GM18520 (cell line): Measurements from ENCODE around the gene ANO3.

Experiments used
- ATAC-seq: cut with Tn5 transposase; IDR thresholded peaks from one replicate; pipeline ENCODE4 v1.9.1; 2021; ENCODE audit not compliant: unreplicated experiment

Gene ANO3

DNA sequence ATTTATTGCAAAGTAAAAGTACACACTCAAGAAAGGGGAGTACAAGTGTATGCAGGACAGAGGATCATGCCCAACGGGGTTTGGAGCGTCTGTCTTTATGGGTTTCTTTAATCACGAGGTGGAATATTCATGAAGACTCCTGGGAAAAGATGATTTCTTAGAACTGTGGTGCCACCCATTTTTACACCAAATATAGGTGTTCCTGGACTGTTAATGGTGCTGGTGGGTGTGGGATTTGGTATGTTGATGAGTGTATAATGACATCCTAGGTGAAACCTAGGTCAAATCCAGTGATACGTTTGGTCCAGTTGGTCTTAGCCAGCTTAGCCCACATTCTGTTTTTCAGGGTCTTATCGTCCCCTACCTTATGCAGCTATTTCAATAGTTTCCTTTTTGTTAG is 21.1 kb downstream of the ANO3 start:
- no peak for ATAC-seq

DNA sequence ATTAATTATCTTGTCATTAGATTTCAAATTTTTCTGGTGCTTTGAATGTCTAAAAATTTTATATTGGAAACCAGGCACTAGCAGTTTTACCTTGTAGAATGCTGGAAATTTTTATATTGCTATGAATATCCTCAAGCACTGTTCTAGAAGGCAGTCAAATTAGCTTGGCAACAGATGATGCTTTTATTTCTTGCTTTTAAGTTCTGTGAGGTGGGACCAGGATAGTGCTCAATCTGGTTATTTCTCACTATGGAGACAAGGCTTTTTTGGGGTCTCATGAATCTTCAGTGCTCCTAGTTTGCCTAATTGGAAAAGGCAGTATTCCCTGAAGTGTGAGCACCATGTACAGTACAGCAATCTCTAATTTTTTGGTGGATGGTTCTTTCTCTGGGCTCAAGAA is 27.1 kb downstream of the ANO3 start:
- ATAC-seq = no peak

DNA sequence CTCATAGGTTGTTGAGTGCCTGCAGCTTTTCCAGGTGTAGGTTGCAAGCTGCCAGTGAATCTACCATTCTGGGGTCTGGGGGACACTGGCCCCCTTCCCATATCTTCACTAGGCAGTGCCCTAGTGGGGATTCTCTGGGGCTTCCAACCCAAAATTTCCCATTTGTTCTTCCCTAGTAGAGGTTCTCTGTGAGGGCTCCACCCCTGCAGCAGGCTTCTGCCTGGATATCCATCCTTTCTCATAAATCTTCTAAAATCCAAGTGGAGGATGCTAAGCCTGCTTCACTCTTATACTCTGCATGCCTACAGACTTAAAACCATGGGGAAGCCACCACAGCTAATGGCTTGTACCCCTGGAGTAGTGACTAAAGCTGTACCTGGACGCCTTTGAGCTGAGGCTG is 33.4 kb downstream of the ANO3 start:
- no peak for ATAC-seq

DNA sequence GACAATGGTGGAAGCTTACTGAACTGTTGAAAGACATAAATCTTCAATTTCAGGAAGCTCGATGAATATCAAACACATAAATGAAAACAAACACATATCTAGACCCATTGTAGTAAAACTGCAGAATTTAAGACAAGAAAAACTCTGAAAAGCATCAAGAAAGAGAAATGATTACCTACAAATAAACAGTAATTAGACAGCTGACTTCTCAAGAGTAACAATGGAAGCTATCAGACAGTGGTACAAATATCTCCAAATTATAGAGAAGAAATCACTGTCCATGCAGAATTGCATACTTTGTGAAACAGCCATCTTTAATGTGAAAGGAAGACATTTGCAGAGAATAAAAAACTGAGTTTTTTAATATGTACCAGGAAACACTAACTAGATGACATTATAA is 45.7 kb downstream of the ANO3 start:
- ATAC-seq = no peak

DNA sequence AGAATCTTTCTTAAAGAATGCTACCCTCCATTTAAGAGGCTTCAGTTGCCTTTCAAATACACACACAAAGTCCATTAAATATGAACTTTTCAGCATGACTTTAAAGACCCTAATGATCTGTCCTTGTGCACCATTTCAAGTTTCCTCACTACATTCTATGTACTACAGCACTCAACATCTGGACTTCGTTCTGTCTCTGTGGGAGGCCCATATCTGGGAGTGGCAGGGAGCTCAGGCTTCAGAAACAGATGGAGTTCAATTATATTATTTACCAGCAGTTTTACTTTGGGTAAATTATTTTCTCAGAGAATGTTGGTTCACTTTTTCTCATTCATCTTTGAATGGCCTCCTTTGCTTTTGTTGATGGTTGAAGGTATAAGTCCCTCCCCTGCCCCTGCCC is 67.4 kb downstream of the ANO3 start:
- ATAC-seq = no peak

DNA sequence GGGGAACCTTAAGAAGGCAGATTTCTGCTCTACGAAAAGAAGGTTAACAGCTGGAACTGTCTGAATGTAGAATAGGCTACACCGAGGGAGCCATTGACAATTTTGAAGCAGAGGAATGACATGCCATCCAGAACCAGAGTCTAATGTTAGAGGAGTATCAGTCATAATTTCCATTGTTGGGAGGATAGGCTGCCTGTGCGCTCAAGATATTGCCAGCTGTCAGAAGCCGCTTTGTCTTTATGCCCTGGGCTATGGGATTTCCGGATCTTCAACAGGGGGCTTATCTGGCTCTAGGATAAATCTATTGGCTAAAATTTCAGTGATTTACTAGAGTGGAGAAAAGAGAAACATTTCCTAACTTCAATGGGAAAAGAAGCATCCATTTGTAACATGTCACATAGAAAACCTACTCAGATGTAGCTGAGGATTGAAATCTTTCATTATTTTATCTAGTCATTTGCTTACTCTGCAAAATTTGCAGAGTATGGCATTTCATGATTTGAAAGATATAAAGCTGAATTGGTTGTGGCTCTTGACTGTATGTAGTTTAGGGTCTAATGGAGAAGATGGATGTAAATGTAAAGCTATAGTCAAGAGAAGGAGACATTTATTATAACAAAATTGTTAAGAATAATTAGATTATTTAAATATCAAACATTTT is 78.9 kb downstream of the ANO3 start:
- no peak for ATAC-seq

DNA sequence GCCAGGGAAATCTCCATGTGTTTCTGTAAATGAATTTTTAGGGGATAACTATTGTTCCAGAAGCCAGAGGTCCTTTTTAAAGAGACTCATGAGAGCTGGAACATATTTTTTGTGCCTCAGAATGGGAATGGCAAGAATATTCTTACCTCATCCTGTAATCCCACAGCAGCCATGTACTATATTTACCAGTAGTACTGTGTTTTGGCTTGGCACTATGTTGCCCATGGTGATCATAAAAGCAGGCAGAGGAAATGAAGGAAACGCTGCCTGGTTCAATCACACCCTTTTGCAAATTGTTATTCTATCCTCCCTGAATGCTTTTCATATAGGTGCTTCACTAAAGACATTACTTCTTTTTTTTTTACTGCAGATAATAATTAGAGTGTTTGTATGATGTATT is 81.0 kb downstream of the ANO3 start:
- ATAC-seq = no peak

DNA sequence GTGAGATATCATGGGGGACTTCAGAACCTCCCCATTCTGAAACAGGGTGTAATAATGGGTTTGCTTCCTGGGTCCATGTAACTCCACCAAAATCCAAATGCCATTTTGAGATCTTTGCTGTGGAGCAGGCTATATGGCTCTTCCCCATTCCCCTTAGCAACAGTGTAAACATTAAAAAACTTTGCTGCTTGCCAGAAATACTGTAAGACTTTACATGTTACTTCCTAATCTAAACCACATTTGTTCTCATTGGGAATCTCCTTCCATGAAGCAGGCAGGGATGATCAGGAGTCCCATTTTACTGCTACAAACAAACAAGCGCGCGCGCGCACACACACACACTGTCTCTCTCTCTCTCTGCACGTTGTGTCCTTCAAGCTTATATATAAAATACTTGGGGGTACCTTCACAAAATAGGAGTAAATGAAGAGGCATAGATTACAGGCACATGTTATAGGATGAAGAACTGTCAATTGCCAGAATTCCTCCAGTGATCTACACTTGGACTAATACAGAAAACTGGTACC is 86.5 kb downstream of the ANO3 start:
- ATAC-seq = no peak

DNA sequence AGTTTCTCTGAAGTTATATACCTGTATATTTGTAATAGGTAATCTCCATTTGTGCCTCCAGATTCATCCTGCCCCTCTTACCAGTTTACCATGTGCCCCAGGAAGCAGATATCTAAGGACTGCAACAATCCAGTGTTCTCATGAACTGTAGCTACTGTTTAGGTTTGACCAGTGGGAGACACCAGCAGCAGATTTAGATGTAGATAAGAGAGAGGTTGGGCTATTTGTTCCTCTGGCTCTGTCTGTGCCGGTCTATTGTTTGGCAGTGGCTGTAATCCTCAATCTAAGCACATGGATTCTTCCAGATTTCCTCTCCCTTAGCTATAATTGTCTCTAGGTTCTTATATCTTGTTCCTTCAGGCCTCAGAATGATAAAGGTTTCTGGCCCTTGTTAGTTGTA is 88.4 kb downstream of the ANO3 start:
- no peak for ATAC-seq

DNA sequence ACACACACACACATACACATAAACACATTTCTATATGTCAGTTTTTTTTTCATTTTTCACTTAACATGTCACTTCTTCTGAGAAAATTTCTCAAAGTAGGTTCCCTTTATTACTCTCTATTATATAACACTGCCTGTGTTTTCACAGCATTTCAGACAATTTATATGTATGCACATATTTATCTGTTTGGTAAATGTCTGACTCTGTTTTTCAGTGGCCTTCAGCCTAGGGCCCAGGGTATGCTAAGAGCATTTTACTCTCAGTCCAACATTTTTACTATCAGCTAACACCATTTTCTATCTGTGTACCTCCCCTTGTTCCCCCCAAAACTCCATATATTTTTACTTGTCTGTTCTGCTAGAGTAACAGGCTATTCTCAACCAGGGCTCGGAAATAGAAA is 92.3 kb downstream of the ANO3 start:
- ATAC-seq = no peak

DNA sequence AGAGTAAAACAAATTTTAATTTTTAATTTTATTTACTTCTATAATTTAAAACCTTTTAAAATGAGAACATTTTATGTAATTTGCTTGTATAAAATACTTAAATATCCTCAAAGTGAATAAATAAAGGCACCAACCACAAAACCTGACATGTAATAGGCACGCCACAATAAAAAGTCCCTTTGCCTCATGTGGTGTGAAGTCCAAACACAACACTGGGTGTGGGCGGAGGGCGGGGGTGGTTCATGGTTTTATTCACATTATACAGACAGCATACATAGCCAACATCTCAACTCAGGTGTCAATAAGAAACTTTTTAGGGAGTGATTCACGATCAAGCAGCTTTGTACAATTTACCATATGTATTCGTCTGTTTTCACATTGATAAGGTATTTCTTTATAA is 107.9 kb downstream of the ANO3 start:
- ATAC-seq = no peak

DNA sequence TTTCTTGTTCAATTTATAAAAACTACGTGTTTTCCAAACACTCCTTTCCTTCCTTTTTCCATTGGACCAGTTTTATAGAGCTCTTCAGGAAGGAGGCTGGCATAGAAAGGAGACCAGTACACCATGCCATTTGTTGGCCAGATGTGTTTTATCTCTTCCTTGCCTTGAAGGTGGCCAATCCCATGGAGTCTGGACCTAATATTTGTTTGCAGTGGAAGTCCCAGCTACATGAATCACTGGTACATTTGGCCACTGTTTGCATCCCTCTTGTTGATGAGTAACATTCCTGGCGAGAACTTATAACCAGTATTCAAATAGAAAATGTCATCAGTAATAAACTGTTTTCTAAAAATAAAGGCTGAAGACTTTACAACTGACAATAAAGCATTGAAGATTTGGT is 110.2 kb downstream of the ANO3 start:
- ATAC-seq = no peak

DNA sequence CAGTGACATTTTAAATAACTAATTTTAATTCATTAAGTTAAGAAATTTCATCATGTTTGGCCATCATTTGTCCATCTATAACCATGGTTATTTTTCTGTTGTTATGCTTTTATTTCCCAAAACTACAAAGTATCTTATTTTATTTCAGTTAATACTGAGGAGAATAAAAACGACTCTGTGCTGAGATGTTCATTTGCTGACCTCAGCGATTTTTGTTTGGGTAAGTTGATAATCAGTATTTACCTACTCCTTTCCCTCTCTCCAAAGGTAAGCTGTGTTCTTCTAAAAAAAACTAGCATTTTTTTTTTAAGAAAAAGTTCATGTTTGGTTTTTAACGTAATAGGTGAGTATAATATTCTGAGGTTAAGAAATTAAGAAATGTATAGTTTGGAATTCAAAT is 111.7 kb downstream of the ANO3 start:
- no peak for ATAC-seq

DNA sequence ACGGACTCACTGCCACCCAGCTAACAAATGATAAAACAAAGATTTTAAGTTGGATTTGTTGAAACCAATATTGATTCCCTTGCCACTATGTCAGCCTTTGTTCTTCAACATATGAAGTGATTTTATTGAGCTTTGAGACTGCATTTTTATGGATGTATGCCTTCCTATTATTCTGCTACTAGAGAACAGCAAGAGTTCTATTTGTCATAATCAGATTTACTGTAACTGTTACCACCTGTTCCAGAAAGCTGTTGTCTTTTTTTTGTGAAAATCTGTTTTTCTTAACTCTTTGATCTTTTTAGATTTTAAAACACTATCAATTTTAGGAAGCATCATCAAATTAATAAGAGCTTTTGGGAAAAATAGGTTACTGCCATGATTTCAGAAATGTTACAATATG is 125.7 kb downstream of the ANO3 start:
- no peak for ATAC-seq

DNA sequence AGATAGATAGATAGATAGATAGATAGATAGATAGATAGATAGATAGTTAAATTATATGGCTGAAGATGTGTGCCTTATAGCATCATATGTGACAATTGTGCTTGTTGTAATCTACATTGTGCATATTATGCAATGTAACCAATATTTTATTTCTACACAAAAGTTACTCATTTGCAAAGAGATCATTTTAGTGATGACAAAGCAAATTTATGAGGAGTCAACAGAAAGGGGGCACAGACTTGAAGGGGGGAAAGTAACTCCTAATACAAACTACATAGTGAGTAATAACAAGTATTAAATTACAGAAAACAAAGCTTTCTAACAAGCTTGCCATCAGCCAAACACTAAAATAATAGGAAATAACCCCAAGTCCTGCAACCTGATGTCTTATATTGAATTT is 133.3 kb downstream of the ANO3 start:
- ATAC-seq = no peak

DNA sequence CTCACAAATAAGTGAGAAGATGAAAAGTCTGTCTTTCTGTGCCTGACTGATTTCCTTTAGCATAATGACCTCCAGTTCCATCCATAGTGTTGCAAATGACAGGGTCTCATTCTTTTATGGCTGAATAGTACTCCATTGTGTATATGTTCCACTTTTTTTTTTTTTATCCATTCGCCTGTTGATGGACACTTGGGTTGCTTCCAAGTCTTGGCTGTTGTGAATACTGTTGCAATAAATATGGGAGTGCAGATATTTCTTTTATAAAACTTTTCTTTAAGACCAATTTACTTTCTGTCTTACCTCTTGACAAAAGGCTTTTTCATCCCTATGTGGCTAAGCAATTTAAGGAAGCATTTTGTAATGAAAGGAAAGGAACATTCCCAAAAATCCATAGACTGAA is 135.6 kb downstream of the ANO3 start:
- no peak for ATAC-seq

DNA sequence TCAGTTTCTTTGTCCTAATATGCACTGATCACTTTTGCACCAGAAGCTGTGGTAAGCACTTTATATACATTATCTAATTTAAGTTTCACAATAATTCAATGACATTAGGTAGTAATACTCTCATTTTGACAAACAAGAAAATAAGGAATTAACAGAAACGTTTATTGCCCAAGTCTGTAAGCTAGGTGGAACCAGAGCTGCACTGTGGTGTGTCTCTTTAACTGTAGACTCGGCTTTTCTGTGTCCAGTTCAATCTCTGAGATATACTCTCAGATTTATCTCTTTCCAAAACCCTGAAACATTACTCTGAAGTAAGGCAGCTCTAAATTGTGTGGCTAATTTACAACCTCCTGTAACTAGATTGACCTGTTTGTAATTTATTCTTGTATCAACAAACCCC is 139.1 kb downstream of the ANO3 start:
- ATAC-seq = no peak

DNA sequence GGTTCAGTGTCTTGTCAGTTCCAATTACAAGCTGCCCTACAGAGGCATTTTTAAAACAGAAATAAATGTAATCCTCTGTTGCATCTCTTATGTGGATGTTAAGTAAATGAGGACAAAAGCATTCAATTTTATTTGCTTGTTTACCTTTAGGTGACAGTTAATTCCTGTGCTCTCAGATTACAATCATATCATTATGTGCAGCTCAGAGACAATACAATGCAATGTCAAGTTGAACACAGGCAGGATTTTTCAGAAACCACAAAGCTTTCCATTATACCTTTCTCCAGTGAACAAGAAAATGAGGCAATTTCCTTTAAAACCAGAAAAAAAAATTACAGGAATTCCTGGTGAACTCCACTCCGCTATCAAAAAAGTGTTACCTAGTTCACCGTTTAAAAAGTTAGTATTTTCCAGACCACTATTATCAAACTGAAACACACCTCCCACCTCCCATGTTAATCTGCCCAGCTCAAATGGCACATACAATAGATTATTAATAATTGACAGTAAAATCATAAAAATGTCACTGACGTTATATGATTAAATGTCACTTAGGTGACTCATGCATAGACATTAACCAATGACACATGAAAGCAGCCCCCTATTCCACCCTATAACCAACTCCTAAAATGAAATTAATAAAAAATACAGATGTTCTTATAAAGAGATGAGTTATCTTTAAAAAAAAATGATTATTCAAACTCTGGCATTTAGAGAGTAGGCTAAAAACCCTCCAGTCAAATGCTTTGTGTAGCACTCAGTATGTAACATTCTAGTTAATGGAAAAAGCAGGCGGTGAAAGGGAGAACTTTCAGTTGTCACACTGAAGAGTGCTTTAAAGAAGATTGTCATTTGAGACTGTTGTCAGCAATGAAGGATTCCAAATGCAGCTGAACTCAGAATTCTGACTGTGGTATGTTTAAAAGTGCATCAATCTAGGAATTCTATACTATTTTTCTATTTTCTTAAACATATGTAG is 141.6 kb downstream of the ANO3 start:
- ATAC-seq = no peak

DNA sequence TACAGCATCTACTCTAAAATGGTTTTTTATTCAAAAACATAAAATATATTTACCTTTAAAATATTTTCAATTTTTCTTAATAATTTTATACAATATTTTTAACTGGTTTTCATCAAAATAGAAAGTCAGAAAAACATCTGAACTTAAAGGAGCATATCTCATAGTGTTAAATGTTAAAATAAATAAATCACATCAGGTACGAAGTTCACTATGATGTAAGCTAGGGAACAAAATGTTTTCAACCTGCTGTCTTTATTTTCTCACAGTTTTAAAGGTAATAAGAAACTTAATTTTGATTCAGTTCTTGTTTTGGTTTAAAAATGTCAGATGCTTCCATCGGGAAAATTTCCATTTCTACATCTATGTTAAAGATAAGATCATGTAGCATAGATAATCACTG is 142.5 kb downstream of the ANO3 start:
- no peak for ATAC-seq

DNA sequence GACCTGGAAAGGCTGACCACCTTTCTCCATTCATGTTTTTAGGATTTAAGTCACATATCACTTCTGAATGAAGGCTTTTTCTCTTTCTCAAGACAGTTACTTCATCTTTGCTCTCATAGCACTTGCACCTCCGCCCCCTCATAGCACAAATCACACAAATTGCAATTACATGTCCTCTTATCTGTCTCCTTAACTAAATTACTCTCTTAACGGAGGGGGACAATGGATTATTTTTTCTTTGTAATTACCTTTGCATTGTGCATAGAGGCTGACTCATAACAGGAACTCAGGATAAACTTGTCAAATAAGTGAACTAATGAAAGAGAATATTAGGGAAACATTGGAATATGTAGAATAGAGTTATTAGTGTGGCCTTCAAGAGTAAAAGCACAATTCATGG is 145.5 kb downstream of the ANO3 start:
- ATAC-seq = no peak

DNA sequence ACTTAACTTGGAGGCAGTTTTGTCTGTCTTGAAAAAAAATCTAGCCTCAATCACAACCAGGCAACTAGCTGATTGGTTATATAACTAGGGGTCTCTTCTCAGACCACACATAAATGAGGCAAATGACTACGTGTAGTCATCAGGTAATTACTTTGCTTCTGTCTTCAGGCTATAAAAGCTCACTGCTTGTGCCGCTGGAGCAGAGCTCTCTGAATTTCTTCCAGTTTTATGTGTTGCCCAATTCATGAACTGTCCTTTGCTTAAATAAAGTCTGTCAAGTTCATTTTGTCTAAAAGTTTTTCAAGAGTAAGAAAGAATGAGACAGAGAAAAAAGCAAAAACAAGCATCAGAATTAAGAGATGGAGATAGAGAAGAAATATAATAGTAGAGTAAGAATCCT is 146.8 kb downstream of the ANO3 start:
- ATAC-seq = no peak

DNA sequence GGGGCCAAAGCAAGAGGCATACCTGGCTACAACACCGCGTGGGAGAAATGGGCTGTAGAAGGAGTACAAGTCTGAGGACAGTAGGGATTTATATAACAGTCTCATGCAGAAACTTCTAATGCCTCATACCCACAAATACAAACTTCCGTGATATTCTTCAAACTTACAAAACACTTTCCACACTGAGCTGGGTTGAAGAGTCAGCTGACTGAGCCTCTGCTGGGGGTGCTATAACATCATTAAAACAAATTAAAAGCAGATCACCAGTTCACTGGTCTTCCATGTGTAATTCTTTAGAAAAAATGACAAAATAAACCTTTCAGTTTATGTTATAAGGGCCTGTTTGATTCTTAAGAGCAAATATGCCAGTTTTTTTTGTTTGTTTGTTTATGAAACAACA is 148.1 kb downstream of the ANO3 start:
- no peak for ATAC-seq
